NCI-H524 treated with DMSO at 0.1 percent for 48 hours (cell line): ENCODE measurements around the gene ADD1.
"Not testable (repeated sequence)": the region's sequence is repeated elsewhere in the genome, so short reads cannot be mapped to it uniquely, and the experiment has no call there.

Experiments
- DNase-seq: peaks from one replicate; lab custom pipeline; 2025; lab: John Stamatoyannopoulos, UW

Gene ADD1

DNA sequence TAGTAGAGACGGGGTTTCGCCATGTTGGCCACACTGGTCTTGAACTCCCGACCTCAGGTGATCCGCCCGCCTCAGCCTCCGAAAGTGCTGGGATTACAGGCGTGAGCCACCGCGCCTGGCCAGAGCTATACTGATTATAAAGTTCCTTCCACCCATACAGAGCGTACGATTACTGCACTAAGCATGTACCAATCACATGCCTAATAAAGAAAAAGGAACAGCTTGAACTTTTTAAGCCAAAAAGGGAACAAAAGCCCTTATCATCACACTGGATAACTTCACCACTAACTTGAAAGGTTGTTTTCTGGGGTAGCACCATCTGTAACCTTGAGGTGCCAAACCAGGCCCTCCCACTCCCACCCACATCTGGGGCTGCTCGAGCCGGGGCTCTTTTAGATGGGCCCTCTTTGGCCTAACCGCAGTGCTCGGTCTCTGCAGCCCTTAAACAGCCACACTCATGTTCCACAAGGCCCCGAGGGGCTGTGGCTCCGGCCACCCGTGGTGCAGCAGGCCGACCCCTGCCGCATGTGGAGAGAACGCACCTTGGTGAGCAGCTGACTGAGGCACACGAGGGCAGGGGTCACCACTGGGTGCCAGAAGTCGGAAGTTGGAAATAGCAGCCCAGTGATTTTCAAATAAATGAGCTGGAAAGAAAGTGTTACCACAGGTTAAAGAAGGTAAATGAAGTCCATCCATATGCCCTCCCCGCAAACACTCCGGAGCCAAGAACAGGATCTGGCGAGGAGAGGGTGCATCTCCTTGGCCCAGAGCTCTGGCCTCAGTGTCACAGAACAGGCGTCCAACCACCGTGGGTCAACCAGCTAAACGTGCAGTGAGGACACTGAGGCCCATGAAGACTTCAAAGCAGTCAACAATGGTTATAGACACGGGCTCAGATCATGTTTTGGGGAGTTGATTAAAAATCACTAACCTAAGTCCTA, 101.2 kb downstream of the ADD1 start:
- DNase-seq, result no peak

DNA sequence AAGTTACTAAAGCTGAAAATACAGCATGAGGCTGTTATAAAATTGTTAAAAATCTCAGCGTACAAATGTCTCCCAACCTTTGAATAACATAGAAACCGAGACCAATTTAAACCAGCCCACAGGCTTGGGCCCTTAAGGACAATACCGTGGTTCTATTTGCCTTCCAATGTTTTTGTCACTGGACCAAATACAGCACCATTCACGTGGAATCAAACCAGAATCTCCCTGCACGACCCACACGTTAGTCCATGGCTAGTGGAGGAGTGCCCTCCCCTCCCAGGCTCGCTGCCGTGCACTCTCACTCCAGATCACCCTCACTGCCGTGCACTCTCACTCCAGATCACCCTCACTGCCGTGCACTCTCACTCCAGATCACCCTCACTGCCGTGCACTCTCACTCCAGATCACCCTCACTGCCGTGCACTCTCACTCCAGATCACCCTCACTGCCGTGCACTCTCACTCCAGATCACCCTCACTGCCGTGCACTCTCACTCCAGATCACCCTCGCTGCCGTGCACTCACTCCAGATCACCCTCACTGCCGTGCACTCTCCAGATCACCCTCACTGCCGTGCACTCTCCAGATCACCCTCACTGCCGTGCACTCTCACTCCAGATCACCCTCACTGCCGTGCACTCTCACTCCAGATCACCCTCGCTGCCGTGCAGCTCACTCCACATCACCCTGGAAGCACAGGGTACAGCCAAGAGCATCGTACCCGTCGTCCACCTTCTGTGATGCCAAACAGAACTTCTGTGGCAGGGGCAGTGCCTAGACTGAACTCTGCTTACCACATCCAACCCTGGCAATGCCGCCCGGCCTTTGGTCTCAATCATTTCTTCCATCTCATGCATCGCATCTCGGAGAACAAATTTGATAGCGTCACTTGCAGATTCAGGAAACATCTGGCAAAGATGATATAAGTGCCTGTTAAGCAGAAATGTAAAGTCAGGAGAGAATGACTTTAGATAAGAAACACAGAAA, 102.3 kb downstream of the ADD1 start:
- not testable (repeated sequence) for DNase-seq

GRCh38 chr4:2946812-2947600, 103.4 kb downstream of the ADD1 start:
- DNase-seq, result no peak

DNA sequence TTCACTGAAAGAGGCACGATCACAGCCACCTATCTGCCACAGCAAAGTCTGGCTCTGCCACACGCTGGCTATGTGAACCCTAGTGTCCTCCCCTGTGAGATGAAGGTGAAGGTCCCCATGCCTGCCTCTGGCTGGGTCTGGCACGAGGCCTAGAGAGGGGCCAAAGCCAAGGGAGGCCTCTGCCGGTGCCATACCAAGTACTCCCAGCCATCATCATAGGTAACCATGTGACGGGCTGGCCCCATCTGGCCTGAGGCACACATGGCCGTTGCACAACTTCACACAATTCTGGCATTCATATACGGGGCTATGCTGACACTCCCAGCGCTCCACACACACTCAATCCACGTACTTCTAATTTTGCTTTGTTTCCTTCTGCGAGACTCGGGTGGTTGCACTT, 104.3 kb downstream of the ADD1 start:
- DNase-seq, result no peak

GRCh38 chr4:2948895-2949781, 105.5 kb downstream of the ADD1 start:
- no peak for DNase-seq

GRCh38 chr4:2949782-2950125, 106.1 kb downstream of the ADD1 start:
- DNase-seq, result no peak

GRCh38 chr4:2950221-2950989, 106.8 kb downstream of the ADD1 start:
- no peak for DNase-seq

GRCh38 chr4:2953496-2953895, 109.9 kb downstream of the ADD1 start:
- DNase-seq, result no peak

GRCh38 chr4:2954358-2955185, 110.9 kb downstream of the ADD1 start:
- DNase-seq, result no peak

DNA sequence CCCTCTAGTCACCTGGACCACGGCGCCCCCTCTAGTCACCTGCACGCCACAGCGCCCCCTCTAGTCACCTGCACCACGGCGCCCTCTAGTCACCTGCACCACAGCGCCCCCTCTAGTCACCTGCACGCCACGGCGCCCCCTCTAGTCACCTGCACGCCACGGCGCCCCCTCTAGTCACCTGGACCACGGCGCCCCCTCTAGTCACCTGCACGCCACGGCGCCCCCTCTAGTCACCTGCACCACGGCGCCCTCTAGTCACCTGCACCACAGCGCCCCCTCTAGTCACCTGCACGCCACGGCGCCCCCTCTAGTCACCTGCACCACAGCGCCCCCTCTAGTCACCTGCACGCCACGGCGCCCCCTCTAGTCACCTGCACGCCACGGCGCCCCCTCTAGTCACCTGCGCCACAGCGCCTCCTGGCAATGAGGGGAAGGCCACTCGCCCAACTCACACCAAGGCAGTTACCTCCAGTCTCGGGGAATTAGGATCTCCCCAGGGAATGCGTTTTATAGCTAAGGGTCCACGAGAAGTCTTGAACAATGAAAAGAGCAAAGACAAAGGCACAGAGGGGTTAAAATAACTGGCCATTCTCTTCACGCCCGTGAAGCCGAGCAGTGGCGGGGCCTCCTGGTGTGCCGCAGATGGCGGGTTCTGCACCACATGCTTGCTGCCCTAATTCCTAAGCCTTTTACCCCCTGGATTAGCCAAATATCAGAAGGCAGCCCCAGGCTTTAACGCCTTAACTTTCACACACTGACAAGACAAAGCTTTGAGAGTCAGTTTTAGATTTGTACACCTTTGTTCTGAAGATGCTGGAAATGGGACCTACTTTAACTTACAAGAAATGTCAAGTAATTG, 111.8 kb downstream of the ADD1 start:
- not testable (repeated sequence) for DNase-seq

DNA sequence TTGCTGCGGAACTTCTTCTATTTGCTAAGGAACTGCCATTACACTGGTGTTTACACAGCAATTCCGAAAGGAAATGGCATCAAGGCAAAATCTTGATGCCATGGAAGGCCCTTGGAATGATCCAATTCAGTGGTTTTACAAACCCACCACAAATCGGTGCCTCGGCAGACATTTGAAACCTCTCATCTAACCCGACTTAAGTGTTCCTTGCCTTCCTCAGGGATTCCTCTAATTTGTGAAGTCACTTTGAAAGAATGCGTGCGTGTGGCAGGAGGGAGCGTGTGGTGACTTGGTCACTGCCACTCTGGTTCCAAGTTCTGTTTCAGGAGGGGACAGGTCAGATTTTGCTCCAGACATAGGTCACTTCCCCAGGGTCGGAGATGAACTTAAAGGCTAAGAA, 114.8 kb downstream of the ADD1 start:
- no peak for DNase-seq

GRCh38 chr4:2960450-2960849, 116.8 kb downstream of the ADD1 start:
- DNase-seq, result not testable (repeated sequence)

DNA sequence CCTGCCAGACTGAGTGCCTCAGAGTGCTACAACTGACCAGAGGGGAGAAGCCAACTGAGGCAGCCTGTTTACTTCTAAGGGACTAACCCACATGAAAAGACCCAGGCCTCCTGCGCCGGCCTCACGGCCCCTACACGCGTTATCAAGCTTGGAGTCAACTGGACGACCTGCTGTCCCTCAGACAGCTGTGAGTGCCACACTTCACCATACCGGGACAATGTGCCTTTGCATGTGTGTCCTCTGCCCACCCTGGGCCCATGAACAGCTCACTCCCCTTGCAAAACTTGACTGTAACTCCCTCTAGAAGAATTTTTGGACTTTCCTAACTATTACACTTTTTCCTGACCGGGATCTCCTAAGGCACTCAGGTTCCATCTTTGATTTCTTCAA, 117.8 kb downstream of the ADD1 start:
- DNase-seq, result no peak

GRCh38 chr4:2961811-2962441, 118.3 kb downstream of the ADD1 start:
- no peak for DNase-seq

DNA sequence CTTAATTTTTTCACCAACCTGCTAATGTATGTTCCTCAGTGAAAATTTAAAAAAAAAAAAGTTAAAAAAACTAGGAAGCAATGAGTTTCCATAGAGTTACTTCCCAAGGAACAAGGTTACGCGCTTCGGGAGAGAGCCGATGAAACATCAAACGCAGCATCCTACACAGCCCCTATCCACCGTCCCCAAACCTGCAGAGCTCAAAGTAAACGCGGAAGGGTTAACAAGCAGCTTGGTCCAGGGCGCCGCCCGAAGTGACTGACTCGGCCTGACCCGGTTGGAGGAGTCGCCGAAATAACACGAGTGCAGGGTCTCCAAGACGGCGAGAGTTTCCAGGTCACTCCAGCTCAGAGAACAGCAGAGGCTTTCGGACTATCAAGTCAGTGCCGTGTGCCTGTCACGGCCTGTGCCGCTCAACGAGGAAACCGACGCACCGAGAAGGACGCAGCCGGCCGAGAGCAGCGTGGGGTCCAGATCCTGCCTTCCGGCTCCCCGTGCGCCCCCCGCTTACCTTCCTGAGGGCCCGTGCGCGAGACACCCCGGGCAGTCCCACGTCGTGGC, 119.0 kb downstream of the ADD1 start:
- no peak for DNase-seq

- DNase-seq, result peak; percentile 85
These were observed 119.7 kb downstream of the ADD1 start, which contains the start of the genes GRK4 and NOP14 for GRCh38 chr4:2963175-2963965. Gene GRK4, plus strand, starts transcription at chr4:2963571. Its CDS starts 500 bp downstream, at chr4:2964071. Gene NOP14, minus strand, starts transcription at chr4:2963406. Its CDS starts 87 bp downstream, at chr4:2963319.
